ES-I3 (cell line): Measurements from ENCODE around the gene CEP112.

Experiments
- H3K36me3 ChIP-seq: 2 replicates; pipeline ENCODE4 v1.6.1; 2013; ENCODE audit warnings: mild to moderate bottlenecking, low read length, control low read depth, moderate library complexity; ENCODE audit not compliant: insufficient read depth
- H3K4me1 ChIP-seq: 2 replicates; pipeline ENCODE4 v1.6.1; 2013; ENCODE audit warnings: mild to moderate bottlenecking, control low read depth, low read length; ENCODE audit not compliant: insufficient read depth
- H3K9ac ChIP-seq: 2 replicates; pipeline ENCODE4 v1.6.1; 2013; ENCODE audit warnings: low read depth, mild to moderate bottlenecking, low read length, moderate library complexity
- H3K9me3 ChIP-seq: 2 replicates; pipeline ENCODE4 v1.6.1; 2013; ENCODE audit warnings: mild to moderate bottlenecking, low read length, moderate library complexity; ENCODE audit not compliant: control insufficient read depth, insufficient read depth

CEP112 gene

DNA sequence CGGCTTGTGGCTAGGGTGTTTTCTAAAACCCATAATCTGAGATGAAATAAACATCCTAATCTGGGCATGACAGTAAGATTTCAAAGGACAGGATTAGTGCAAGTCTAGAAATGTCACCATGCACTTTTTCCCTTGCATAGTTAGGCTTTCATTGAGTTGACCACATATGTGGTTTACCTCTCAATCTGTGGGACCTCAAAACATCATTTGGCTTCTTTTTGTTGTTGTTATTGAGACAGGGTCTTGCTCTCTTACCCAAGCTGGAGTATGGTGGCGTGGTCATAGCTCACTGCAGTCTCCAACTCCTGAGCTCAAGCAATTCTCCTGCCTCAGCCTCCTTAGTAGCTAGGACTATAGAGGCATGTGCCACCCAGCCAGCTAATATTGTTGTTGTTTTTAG is 197.8 kb downstream of the CEP112 start:
- H3K9ac ChIP-seq = no peak overlapping the region
- H3K4me1 ChIP-seq = 0 out of 2 replicates have a peak, but pooled peaks cover 3% of the 10 kb centered on the region
- H3K36me3 ChIP-seq = no peaks in the 10 kb centered on the region
- no peaks in the 10 kb centered on the region for H3K9me3 ChIP-seq

DNA sequence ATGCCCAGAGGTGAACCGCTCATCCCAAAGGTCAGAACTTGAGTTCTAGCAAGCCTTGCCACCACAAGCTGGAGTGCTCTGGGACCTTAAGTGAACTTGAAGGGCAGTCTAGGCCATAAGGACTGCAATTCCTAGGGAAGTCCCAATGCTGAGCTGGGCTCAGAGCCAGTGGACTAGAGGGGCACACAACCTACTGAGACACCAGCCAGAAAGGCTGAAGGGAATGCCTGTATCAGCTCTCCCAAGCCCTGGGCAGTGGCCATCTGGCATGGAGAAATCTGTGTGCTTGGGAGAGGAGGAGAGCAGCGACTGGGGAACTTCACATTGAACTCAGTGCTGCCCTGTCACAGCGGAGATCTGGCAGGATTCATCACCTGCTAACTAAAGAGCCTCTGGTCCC is 201.3 kb downstream of the CEP112 start:
- Histone ChIP-seq H3K9me3 (0 out of 2 replicates have a peak, but pooled peaks cover 4% of the 10 kb centered on the region), H3K4me1 (peaks cover 7% of the 10 kb centered on the region; the same call in 1 of the 2 replicates), H3K9ac (no peak overlapping the region), H3K36me3 (no peaks in the 10 kb centered on the region)

DNA sequence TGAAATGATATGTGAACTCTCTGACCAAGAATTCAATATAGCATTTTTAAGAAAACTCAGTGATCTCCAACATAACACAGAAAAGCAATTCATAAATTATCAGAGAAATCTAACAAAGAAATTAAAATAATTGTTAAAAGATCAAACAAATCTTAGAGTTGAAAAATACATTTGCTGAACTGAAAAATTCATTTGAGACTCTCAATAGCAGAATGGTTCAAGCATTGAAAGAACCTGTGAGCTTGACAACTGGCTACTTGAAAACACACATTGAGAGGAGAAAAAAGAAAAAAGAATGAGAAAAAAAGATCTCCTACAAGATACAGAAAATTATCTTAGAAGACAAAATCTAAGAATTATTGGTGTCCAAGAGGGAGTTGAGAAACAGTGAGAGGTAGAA is 203.5 kb downstream of the CEP112 start:
- Histone ChIP-seq H3K36me3 (no peaks in the 10 kb centered on the region), H3K9me3 (0 out of 2 replicates have a peak, but pooled peaks cover 4% of the 10 kb centered on the region), H3K9ac (no peak overlapping the region), H3K4me1 (peaks cover 7% of the 10 kb centered on the region; the same call in 1 of the 2 replicates)

DNA sequence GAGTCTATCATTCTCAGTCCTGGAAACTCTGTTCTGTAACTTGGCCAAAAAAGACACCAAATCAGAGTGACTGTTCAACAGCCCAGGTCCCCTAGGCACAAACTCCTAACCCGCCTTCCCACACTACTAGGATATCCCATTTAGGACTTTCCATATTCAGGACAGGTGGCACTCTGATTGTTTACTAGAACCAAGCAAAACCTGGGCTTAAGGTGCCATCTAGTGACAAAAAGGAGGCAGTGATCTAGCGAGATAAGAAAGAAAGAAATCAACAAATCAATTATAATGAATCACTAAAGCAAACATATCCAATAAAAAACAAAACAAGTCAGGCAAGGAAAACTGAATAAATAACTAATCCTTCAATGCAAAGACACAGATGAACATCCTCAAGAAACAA is 203.9 kb downstream of the CEP112 start:
- no peak overlapping the region for H3K9ac ChIP-seq
- 0 out of 2 replicates have a peak, but pooled peaks cover 4% of the 10 kb centered on the region for H3K9me3 ChIP-seq
- H3K4me1 ChIP-seq = peaks cover 7% of the 10 kb centered on the region; the same call in 1 of the 2 replicates
- no peaks in the 10 kb centered on the region for H3K36me3 ChIP-seq

DNA sequence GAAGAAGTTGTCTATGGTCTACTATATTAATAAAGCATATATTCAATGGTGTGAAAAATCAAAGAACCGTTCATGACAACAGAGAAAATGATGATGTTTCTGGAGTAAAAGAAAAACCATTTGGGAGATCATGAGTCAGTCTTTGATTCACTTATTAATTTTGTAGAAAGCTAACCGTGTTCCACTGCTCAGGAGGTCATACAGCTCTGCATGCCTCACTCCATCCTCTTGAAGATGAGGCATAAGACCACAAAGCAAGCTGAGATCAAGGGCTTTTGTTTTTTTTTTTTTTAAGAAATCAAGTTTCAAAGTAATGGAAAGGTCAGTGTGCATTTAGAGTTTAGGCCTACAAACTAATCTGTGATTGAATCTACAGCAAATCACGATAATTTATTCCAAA is 206.4 kb downstream of the CEP112 start:
- Histone ChIP-seq H3K36me3 (no peaks in the 10 kb centered on the region), H3K9ac (no peak overlapping the region), H3K4me1 (peaks cover 6% of the 10 kb centered on the region; the same call in 1 of the 2 replicates), H3K9me3 (0 out of 2 replicates have a peak, but pooled peaks cover 4% of the 10 kb centered on the region)

DNA sequence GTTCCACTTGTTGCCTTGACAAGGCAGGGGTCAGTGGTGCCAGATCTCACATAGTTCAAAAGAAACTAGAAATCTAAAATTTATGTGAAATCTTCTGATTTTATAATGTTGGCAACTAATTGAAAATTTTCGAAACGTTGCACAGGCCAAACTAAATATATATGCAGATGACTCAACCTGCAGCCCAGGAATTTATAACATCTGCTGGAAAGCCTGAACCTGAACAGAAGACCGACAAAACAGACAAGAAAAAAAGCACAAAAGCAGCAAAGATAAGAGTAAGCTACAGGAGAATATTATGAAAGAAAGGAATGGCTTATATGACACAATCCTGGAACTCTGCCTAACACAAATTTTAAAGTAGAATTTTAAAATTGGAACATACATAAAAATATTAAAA is 207.6 kb downstream of the CEP112 start:
- H3K36me3 ChIP-seq = no peaks in the 10 kb centered on the region
- H3K4me1 ChIP-seq = peaks cover 4% of the 10 kb centered on the region; the same call in 1 of the 2 replicates
- no peak overlapping the region for H3K9ac ChIP-seq
- H3K9me3 ChIP-seq = 0 out of 2 replicates have a peak, but pooled peaks cover 4% of the 10 kb centered on the region

DNA sequence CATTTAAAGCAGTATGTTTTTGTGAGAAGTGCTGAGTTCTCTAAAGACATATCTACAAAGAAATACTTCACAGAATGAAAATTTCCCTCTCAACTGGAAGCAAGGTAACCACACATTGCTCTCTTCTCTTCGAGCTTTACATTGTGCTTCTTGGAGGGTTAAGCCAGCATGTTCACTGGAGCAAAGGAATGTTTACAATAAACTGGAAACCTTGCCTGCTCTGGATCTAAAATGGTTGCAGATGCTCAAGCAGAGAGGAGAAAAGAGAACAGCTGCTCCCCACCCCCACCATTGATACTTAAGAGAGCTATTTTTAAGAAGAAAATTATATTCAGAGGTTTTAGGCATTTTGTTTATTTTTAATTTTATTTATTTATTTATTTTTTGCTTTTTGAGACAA is 213.1 kb downstream of the CEP112 start:
- Histone ChIP-seq H3K36me3 (no peaks in the 10 kb centered on the region), H3K9me3 (no peaks in the 10 kb centered on the region), H3K9ac (no peak overlapping the region), H3K4me1 (no peaks in the 10 kb centered on the region)

DNA sequence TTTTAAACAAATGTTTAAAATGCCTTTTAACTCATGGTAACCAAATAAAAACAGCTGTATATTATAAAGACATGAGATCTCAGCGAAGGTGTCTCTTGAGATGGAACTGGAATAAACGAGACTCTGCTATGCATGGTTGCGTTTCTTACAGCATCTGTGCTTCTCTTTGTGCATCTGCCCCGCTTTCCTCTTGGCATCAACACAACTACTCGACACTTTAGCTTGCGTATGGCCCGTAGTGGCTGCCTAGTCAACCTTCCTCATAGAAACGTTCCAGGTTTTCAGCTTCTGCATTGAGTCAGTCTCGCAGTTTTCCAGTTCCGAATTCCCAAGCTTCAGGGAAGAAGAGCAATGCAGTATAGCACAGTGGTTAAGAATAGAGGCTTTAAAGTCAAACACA is 214.9 kb downstream of the CEP112 start:
- Histone ChIP-seq H3K36me3 (no peaks in the 10 kb centered on the region), H3K9ac (no peak overlapping the region), H3K4me1 (no peaks in the 10 kb centered on the region), H3K9me3 (no peaks in the 10 kb centered on the region)

DNA sequence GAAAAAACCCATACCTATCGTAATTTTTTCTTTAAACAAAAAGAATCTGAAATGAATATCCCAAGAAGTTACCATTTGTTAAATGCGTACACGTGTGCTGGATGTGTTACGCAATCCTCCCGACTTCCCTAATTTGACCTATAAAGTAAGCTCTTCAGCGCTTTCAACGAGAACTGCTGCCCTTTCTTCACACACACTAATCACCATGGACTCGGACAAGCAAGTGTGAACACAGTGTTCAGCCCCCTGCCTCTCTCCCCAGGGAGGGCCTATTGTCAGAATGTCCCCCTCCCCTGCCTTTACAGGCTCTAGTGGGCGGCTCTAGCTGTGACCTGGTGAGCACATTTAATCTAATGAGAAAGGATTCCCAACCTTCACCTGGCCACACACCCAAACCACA is 216.1 kb downstream of the CEP112 start:
- Histone ChIP-seq H3K9ac (no peak overlapping the region), H3K36me3 (no peaks in the 10 kb centered on the region), H3K9me3 (0 out of 2 replicates have a peak, but pooled peaks cover 4% of the 10 kb centered on the region), H3K4me1 (no peaks in the 10 kb centered on the region)

DNA sequence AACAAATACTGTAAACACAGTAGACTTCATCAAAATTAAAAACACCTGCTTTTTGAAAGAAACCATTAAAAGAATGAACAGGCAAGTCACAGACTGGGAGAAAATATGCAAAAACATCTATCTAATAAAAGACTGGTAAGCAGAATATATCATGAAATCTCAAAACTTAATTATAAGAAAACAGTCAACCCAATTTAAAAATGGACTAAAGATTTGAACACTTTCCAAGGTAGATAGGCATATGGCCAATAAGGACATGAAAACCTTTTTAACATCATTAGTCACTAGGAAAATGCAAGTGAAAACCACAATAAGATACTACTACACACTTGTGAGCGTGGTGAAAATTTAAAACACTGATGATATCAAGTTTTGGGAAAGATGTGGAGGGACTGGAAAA is 218.7 kb downstream of the CEP112 start:
- no peaks in the 10 kb centered on the region for H3K4me1 ChIP-seq
- H3K36me3 ChIP-seq = no peaks in the 10 kb centered on the region
- H3K9ac ChIP-seq = no peak overlapping the region
- H3K9me3 ChIP-seq = 0 out of 2 replicates have a peak, but pooled peaks cover 4% of the 10 kb centered on the region

DNA sequence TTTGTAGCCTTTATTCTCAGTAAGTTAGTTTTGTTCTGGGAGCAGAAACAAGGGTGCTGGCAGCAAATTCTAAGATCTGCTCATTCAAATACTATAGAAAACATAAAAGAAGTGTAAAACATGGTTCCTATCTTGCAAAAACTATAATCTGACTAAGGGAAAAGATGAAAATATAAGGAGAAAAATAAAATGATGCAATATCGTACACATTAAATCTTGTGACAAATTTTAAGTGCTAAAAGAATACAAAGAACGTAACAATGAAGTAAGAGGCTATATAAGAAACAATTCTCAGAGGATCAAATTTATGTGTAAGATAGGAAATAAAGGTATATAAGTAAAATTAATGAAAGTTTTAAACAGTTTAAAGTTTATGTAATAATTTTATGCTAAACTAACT is 224.6 kb downstream of the CEP112 start:
- Histone ChIP-seq H3K9ac (no peak overlapping the region), H3K9me3 (0 out of 2 replicates have a peak, but pooled peaks cover 4% of the 10 kb centered on the region), H3K36me3 (no peaks in the 10 kb centered on the region), H3K4me1 (no peaks in the 10 kb centered on the region)

DNA sequence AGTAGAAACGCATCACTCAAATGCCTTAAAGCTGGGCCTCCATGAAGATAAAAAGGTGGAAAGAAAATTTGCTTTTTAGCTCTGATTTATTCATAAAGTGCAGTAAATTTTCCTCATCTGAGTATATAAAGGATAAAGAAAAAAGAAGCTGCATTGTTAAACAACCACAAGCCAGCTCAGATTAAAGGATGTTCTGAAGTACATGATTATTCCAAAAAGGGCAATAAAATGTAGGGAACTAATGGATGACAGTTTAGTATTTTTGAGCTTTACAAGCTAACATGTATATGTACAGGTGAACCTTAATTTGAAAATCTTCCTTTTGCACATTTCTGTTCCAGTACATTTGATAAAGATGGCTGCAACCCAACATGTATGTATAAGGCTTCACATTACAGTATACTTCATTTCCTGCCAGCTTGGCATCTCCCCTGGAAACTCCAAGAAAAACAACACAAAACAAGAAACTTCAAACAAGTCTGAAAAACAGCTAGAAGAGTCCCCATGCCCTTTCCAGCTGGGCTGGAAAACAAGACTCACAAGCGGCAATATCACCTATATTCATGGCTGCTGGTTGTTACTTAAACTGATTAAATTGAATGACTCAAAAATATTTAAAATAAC is 225.7 kb downstream of the CEP112 start:
- Histone ChIP-seq H3K4me1 (no peaks in the 10 kb centered on the region), H3K9ac (no peak overlapping the region), H3K9me3 (0 out of 2 replicates have a peak, but pooled peaks cover 3% of the 10 kb centered on the region), H3K36me3 (no peaks in the 10 kb centered on the region)

DNA sequence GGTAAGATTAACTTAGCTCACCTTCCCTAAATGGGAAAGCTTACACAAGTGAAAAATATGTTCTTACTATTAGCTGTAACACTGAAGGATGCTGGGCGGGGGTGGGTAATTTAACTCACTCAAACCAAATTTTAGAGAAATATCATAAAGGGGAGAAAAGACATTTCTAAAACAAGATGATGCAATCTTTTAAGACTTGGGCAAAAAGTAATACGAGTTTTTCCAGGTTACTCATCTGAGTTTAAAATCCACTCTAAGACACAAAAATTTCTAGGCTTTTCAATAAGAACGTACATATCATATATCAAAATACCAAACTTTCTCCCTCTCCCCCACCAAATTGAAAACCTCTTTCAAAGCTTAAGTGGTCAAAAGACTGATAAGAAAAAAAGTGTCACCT is 228.8 kb downstream of the CEP112 start:
- no peaks in the 10 kb centered on the region for H3K4me1 ChIP-seq
- H3K9me3 ChIP-seq = no peaks in the 10 kb centered on the region
- H3K9ac ChIP-seq = no peak overlapping the region
- H3K36me3 ChIP-seq = no peaks in the 10 kb centered on the region

DNA sequence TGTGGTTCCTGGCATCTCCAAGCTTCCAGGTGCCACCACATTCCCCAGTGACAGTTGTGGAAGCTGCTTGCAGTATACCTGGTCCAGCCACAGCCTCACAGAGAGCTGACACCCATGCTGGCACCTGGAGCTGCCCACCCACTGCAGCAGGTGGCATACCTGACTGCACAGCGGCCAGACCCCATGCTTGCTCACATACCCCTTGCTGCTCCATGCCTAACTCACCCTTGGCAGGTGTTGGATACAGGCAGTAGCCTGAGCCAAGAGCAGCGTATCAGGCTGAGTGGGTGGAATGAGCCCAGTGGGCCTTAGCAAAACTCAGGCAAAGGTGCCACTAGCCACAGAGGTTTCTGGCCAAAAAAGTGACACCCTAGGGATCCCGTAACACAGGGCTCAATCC is 232.3 kb downstream of the CEP112 start:
- H3K9ac ChIP-seq = no peak overlapping the region
- H3K9me3 ChIP-seq = no peaks in the 10 kb centered on the region; the same call in 1 of the 2 replicates
- H3K4me1 ChIP-seq = no peaks in the 10 kb centered on the region
- no peaks in the 10 kb centered on the region for H3K36me3 ChIP-seq

DNA sequence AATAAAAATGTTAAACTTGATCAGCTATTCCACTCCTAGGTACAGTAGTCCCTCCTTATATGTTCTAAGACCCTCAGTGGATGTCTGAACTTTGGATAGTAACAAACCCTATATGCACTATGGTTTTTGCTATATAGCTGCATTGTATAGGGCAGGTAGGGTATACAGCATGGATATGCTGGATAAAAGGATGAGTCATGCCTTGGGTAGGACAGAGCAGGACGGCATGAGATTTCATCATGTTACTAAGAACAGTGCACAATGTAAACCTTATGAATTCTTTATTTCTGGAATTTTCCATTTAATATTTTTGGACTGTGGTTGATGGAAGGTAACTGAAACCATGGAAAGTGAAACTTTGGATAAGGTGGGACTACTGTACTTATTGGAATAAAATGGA is 235.1 kb downstream of the CEP112 start:
- Histone ChIP-seq H3K36me3 (no peaks in the 10 kb centered on the region), H3K9ac (no peak overlapping the region), H3K9me3 (no peaks in the 10 kb centered on the region; the same call in 1 of the 2 replicates), H3K4me1 (peaks cover 3% of the 10 kb centered on the region; the same call in 1 of the 2 replicates)
